Right cardiac atrium (tissue), 5 donors: ENCODE results near the gene CHCT1. TPM values are rescaled to one million over a fixed set of nuclear protein-coding genes. Genes with fewer than 3 reads are reported as not detected.
A peak's percentile ranks its signal among the peaks of the same experiment; 100 is the strongest.
"Not testable (repeated sequence)": the region's sequence is repeated elsewhere in the genome, so short reads cannot be mapped to it uniquely, and the experiment has no call there.

Experiments
- ATAC-seq, 2 donors: fragments of 200-7000 bp; cut with Tn5 transposase; one replicate each; pipeline versions ENCODE4 v1.8.0 to v1.9.1; 2020; ENCODE audit warnings: moderate library complexity in 2 of 2, mild to moderate bottlenecking in 1 of 2
- DNase-seq, 3 donors: peaks; one replicate each; pipeline ENCODE4 v3.0.0-alpha.2; 2020
- H3K27ac ChIP-seq: one replicate; pipeline ENCODE4 v1.5.1; 2013; ENCODE audit warnings: mild to moderate bottlenecking, low read length, control low read depth, moderate library complexity
- H3K27me3 ChIP-seq: one replicate; pipeline ENCODE4 v1.6.1; 2013; ENCODE audit not compliant: control insufficient read depth, insufficient read depth
- H3K4me1 ChIP-seq: one replicate; pipeline ENCODE4 v1.6.1; 2013; ENCODE audit warnings: low read length; ENCODE audit not compliant: control insufficient read depth, insufficient read depth
- H3K4me3 ChIP-seq: one replicate; pipeline ENCODE4 v1.5.1; 2013; ENCODE audit warnings: low read length, control low read depth
- H3K9me3 ChIP-seq: one replicate; pipeline ENCODE4 v1.6.1; 2013; ENCODE audit warnings: low read length; ENCODE audit not compliant: control insufficient read depth
- WGBS: extraction: QIAGEN DNeasy Blood & Tissue Kit; methylation state at CpG from one replicate; pipeline ENCODE4 v1.1.7; 2013; 5-methylcytosine and 5-hydroxymethylcytosine counted together
- intact Hi-C, 4 donors: fragments of 100-400 bp; cut with DNase I; formaldehyde crosslinking; loops; one replicate each; pipeline versions ENCODE4 v1.11.0 to v1.14.0; 2022 to 2023
- long read RNA-seq, 4 donors: library from polyadenylated mRNA; unstranded; transcript quantifications; one replicate each; pipeline ENCODE4 v2.0.0, GENCODE V29; 2020 to 2021
- polyA plus RNA-seq: library from polyadenylated mRNA; stranded (reverse); fragments of 200-250 nt; gene quantifications from one replicate; pipeline ENCODE4 v1.2.3, GENCODE V29; 2013
- total RNA-seq, 4 donors: library from RNA; stranded (reverse); fragmentation: NEBNext Ultra II Directional; extraction: Animal tissue kit (Norgen Biotek cat#: 25700); gene quantifications; one replicate each; pipeline ENCODE4 v1.2.1, GENCODE V29; 2021
- donor health status: healthy with polysubstance abuse.
- donor health status: DM: no; HTN: yes; CAD: no.
- donor health status: DM: no; HTN: no; CAD: no.
- donor health status: DM: no; HTN: yes; CAD: no; lungs with severe emphysema.
- donor health status: DM: yes; HTN: yes; CAD: no.

CHCT1 gene
- total RNA-seq: not detected
- not detected for polyA plus RNA-seq
- long read RNA-seq, donor 1: 0 reads
- long read RNA-seq, donor 2: 0 reads
- long read RNA-seq, donor 3: 0 reads
- long read RNA-seq, donor 4: 0 reads

GRCh38 chr17:60422162-60422665 lies at the start of gene CHCT1:
CHCT1 (plus strand) TSS chr17:60422489; CDS start chr17:60422593, 104 bp downstream.
- H3K27ac ChIP-seq: no peak within 1 kb of the TSS
- H3K9me3 ChIP-seq: no peaks in the 10 kb centered on the region
- WGBS: 63% methylated on average over 18 of the region's 18 CpGs
- no peaks in the 10 kb centered on the region for H3K27me3 ChIP-seq
- ATAC-seq (no peak), DNase-seq (peak in 1 of 3 donors; percentile 64)
- no peaks in the 10 kb centered on the region for H3K4me1 ChIP-seq
- H3K4me3 ChIP-seq: peak within 1 kb of the TSS; percentile 31
- intact Hi-C loops: no loop called here

DNA sequence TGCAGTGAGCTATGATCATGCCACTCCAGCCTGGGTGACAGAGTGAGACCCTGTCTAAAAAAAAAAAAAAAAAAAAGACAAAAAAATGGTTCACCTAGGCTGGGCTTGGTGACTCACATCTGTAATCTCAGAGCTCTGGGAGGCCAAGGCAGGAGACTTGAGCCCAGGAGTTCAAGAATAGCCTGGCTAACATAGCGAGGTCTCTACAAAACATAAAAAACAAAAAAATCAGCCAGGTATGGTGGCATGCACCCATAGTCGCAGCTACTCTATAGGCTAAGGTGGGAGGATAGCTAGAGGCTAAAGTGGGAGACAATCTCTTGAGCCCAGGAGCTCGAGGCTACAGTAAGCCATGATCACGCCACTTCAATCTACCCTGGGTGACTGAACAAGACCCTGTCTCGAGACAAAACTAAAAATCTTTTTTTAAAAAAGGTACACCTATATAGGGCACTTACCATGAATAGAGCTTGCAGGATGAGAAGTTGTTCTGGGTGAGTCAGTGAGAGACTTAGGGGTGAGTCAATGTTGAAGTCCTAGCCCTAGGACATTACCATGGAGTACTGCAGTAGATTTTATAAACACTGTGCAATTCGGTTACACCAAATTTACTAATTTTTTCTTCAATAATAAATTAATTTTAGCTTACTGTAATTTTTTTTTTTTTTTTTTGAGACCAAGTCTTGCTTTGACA lies 49.4 kb upstream of the CHCT1 start:
- peaks cover 3% of the 10 kb centered on the region for H3K4me1 ChIP-seq
- H3K27me3 ChIP-seq: no peaks in the 10 kb centered on the region
- no peak for ATAC-seq
- H3K4me3 ChIP-seq: no peak overlapping the region
- WGBS: 96% methylated on average over 6 of the region's 6 CpGs
- intact Hi-C loops: no loop called here
- DNase-seq: no peak
- H3K27ac ChIP-seq: no peak overlapping the region
- H3K9me3 ChIP-seq: no peaks in the 10 kb centered on the region

DNA sequence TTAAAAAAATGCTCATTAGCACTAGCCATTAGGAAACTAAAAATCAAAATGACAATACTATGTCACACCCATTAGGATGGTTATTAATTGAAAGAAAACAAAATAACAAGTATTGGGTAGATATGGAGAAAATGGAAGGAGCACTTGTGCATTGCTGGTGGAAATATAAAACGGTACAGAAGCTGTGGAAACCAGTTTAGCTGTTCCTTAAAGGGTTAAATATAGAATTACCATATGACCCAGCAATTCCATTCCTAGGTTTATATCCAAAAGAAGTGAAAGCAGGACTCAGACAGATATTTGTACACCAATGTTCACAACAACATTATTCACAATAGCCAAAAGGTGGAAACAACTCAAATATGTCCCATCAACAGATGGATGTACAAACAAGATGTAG lies 44.1 kb upstream of the CHCT1 start:
- ATAC-seq, H3K27ac ChIP-seq, H3K27me3 ChIP-seq, DNase-seq, H3K4me3 ChIP-seq, H3K9me3 ChIP-seq, H3K4me1 ChIP-seq, intact Hi-C loops: not testable (repeated sequence)
- WGBS: 93% methylated on average over 1 of the region's 1 CpG

DNA sequence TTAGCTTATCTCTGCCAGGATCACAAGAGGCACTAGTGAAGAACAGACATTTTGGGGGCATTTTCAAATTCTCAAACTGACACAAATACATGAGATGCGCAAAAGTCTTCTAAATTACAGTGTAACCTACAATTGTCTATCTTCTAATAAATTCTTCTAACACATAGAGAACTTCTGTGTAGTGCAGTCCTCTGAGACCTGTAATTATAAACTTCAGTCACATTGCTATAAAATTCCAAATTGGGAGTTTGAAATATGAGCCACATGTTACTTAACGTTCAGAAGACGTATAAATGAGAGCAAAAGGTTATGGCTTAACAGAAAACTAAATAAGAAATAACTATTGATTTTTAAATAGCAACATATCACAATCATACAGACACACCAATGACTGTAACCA lies 42.8 kb upstream of the CHCT1 start:
- H3K27me3 ChIP-seq, H3K27ac ChIP-seq, H3K4me3 ChIP-seq, ATAC-seq, H3K9me3 ChIP-seq, DNase-seq, H3K4me1 ChIP-seq, intact Hi-C loops: not testable (repeated sequence)
- 60% methylated on average over 2 of the region's 3 CpGs for WGBS

GRCh38 chr17:60381958-60382357 lies 40.3 kb upstream of the CHCT1 start:
- no peak overlapping the region for H3K27ac ChIP-seq
- H3K27me3 ChIP-seq: no peaks in the 10 kb centered on the region
- DNase-seq (no peak), ATAC-seq (no peak)
- no peaks in the 10 kb centered on the region for H3K9me3 ChIP-seq
- WGBS: 72% methylated on average over 4 of the region's 4 CpGs
- intact Hi-C loops: no loop called here
- peaks cover 9% of the 10 kb centered on the region for H3K4me1 ChIP-seq
- no peak overlapping the region for H3K4me3 ChIP-seq

DNA sequence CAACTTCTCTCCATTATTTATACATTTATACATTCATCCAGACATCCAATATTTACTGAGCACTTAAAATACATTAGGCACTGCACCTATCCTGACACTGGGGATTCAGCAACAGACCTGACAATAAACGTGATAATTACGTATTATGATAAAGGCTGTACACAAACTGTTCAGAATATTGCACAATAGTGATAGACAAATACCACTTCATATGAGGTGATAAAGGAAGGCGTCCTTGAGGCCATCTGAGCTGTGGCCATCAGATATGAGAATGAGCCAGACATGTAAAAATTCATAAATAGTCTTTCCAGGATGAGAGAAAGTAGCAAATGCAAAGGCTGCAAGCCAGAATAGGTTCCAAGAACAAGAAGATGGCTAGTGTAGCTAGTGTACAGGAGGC lies 38.9 kb upstream of the CHCT1 start:
- DNase-seq: no peak
- Histone ChIP-seq H3K9me3 (no peaks in the 10 kb centered on the region), H3K4me3 (no peak overlapping the region), H3K4me1 (peaks cover 9% of the 10 kb centered on the region), H3K27me3 (no peaks in the 10 kb centered on the region), H3K27ac (no peak overlapping the region)
- intact Hi-C loops: no loop called here
- WGBS: 53% methylated on average over 3 of the region's 3 CpGs
- ATAC-seq: no peak

- 93% methylated on average over 7 of the region's 7 CpGs for WGBS
- H3K9me3 ChIP-seq, H3K27ac ChIP-seq, H3K27me3 ChIP-seq, H3K4me3 ChIP-seq, ATAC-seq, DNase-seq, intact Hi-C loops, H3K4me1 ChIP-seq: not testable (repeated sequence)
Measured at GRCh38 chr17:60384921-60385320, 37.4 kb upstream of the CHCT1 start.

- ATAC-seq: no peak
- intact Hi-C loops: no loop called here
- H3K4me1 ChIP-seq: peaks cover 11% of the 10 kb centered on the region
- no peaks in the 10 kb centered on the region for H3K27me3 ChIP-seq
- no peak overlapping the region for H3K27ac ChIP-seq
- no peak for DNase-seq
- 58% methylated on average over 4 of the region's 4 CpGs for WGBS
- H3K4me3 ChIP-seq: no peak overlapping the region
- no peaks in the 10 kb centered on the region for H3K9me3 ChIP-seq
Measured at GRCh38 chr17:60386147-60387058, 35.9 kb upstream of the CHCT1 start.

DNA sequence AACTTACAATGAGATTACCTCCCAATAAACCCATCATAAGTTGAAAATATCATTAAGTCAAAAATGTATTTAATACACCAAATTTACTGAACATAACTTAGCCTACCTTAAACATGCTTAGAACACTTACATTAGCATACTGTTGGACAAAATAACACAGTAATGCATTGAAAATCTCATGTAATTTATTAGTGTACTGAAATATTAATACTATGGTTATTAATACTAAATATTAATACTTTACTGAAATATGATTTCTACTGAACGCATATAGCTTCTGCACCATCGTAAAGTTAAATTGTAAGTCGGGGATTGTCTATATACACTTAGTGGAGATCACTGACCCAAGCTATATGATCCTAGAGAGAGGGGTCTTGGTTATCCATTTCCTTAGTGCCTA lies 34.6 kb upstream of the CHCT1 start:
- ATAC-seq: no peak
- no peak overlapping the region for H3K4me3 ChIP-seq
- 95% methylated on average over 3 of the region's 3 CpGs for WGBS
- intact Hi-C loops: no loop called here
- peaks cover 8% of the 10 kb centered on the region for H3K4me1 ChIP-seq
- H3K27me3 ChIP-seq: no peaks in the 10 kb centered on the region
- H3K9me3 ChIP-seq: no peaks in the 10 kb centered on the region
- no peak for DNase-seq
- no peak overlapping the region for H3K27ac ChIP-seq

GRCh38 chr17:60388742-60389141 lies 33.5 kb upstream of the CHCT1 start:
- 24% methylated on average over 3 of the region's 3 CpGs for WGBS
- Histone ChIP-seq H3K27ac (no peak overlapping the region), H3K4me1 (peaks cover 10% of the 10 kb centered on the region), H3K9me3 (no peaks in the 10 kb centered on the region), H3K27me3 (no peaks in the 10 kb centered on the region), H3K4me3 (no peak overlapping the region)
- ATAC-seq: no peak
- intact Hi-C loops: no loop called here
- no peak for DNase-seq

DNA sequence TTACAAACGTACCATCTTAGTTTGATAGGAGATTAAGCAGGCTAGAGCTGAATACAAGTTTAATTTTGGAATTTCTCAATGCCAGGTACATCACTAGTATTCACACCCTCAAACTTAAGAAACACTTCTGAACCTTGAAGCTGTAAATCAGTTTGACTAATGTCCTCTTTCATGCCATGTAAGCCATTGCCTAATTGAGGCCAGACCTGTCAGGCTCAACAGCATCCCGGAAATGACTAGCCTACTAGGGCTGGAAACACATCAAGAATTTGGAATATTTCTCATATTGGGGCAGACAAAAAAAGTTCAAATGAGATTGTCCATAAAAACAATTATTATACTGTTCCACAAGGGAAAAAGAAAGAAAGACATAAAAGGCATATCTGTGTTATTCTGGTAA lies 32.1 kb upstream of the CHCT1 start:
- no peak for DNase-seq
- Histone ChIP-seq H3K4me3 (peak overlapping the region; percentile 88), H3K27ac (no peak overlapping the region), H3K27me3 (no peaks in the 10 kb centered on the region), H3K4me1 (peaks cover 10% of the 10 kb centered on the region), H3K9me3 (no peaks in the 10 kb centered on the region)
- ATAC-seq: no peak
- 35% methylated on average over 2 of the region's 2 CpGs for WGBS
- intact Hi-C loops: no loop called here
